ENCODE measurements around the gene ERLEC1.
"Not testable (repeated sequence)": the region's sequence is repeated elsewhere in the genome, so short reads cannot be mapped to it uniquely, and the experiment has no call there.

- TF ChIP-seq POLR2A, CTCF, POLR2AphosphoS5 (IDR thresholded peaks at IDR 0.05): not testable (repeated sequence)
These were observed 29.6 kb upstream of the ERLEC1 start for GRCh38 chr2:53757206-53757605.

All from breast epithelium (tissue), 3 donors.